SK-N-MC (cell line): ENCODE results near the gene TMEM273.

Experiments
- EZH2 ChIP-seq: fragments of 200-600 bp; sonication (generic); IDR thresholded peaks from one replicate; pipeline ENCODE4 v1.6.1; 2017; ENCODE audit warnings: antibody characterized with exemption
- FOXP2 ChIP-seq: optimal IDR thresholded peaks from 2 replicates; pipeline ENCODE3; 2011; ENCODE audit warnings: mild to moderate bottlenecking, moderate library complexity; ENCODE audit not compliant: insufficient read depth; ENCODE audit errors: extremely low read length, control extremely low read depth
- POLR2AphosphoS5 ChIP-seq: IDR thresholded peaks from 2 replicates; pipeline ENCODE4 v1.6.1; 2012; ENCODE audit warnings: mild to moderate bottlenecking, low read depth, low read length, borderline replicate concordance

- TF ChIP-seq EZH2: no peak
- TF ChIP-seq POLR2AphosphoS5: no peak
- no peak for TF ChIP-seq FOXP2
Measured at GRCh38 chr10:49168831-49169500, 19.2 kb downstream of the TMEM273 start.
